ENCODE data around the gene PARS2.

DNA sequence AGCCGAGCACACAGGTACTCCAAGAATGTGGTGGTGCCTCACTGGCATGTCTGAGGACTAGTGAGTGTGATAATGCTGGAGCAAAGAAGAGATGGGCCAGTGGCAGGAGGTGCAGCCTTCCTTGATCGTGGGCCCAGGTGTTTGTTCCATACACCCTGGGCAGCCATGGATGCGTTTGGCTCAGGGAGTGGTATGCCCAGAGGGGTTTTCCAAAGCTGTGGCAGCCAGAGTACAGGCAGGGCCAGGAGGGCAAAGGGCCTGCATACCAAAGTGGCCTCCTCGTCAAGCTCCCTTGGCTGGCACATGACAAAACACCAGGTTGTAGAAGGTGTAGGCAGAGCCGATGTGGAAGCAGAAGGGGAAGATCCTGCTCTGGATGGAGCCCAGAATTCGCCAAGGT, 19.0 kb downstream of the PARS2 start:
- TF ChIP-seq, protein P1, sequence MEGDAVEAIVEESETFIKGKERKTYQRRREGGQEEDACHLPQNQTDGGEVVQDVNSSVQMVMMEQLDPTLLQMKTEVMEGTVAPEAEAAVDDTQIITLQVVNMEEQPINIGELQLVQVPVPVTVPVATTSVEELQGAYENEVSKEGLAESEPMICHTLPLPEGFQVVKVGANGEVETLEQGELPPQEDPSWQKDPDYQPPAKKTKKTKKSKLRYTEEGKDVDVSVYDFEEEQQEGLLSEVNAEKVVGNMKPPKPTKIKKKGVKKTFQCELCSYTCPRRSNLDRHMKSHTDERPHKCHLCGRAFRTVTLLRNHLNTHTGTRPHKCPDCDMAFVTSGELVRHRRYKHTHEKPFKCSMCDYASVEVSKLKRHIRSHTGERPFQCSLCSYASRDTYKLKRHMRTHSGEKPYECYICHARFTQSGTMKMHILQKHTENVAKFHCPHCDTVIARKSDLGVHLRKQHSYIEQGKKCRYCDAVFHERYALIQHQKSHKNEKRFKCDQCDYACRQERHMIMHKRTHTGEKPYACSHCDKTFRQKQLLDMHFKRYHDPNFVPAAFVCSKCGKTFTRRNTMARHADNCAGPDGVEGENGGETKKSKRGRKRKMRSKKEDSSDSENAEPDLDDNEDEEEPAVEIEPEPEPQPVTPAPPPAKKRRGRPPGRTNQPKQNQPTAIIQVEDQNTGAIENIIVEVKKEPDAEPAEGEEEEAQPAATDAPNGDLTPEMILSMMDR (IDR thresholded peaks at IDR 0.05; ENCODE audit: low read depth, low read length, missing input control) = no peak
- TF ChIP-seq, protein P2, sequence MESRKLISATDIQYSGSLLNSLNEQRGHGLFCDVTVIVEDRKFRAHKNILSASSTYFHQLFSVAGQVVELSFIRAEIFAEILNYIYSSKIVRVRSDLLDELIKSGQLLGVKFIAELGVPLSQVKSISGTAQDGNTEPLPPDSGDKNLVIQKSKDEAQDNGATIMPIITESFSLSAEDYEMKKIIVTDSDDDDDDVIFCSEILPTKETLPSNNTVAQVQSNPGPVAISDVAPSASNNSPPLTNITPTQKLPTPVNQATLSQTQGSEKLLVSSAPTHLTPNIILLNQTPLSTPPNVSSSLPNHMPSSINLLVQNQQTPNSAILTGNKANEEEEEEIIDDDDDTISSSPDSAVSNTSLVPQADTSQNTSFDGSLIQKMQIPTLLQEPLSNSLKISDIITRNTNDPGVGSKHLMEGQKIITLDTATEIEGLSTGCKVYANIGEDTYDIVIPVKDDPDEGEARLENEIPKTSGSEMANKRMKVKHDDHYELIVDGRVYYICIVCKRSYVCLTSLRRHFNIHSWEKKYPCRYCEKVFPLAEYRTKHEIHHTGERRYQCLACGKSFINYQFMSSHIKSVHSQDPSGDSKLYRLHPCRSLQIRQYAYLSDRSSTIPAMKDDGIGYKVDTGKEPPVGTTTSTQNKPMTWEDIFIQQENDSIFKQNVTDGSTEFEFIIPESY (IDR thresholded peaks at IDR 0.05) = no peak
- TF ChIP-seq RXRA (IDR thresholded peaks at IDR 0.05) (no peak), HNF4G (IDR thresholded peaks at IDR 0.05) (no peak), GABPA (IDR thresholded peaks at IDR 0.05 in 1 of 2, conservative IDR thresholded peaks at IDR 0.05 in 1 of 2) (no peak), EGR1 (IDR thresholded peaks at IDR 0.05; ENCODE audit: low read depth in 2 of 2) (no peak), SP1 (IDR thresholded peaks at IDR 0.05) (no peak), TAF1 (conservative IDR thresholded peaks at IDR 0.05) (no peak)

Measured in liver (tissue), 3 donors.